HEK293 (cell line): ENCODE data around the gene CAB39L.

Source experiments
- CTCF ChIA-PET: fragments of 350-600 bp; formaldehyde crosslinking; extraction: SDS; loops from one replicate; lab custom pipeline; 2021; ENCODE audit warnings: antibody characterized with exemption; lab: Yijun Ruan, JAX
- POLR2A ChIA-PET: fragments of 300-600 bp; formaldehyde crosslinking; extraction: SDS; loops from one replicate; lab custom pipeline; 2020; ENCODE audit warnings: antibody characterized with exemption, inconsistent platforms; lab: Yijun Ruan, JAX
- H3K27ac ChIP-seq: fragments of 200-500 bp; sonication (Bioruptor generic); 2 replicates; pipeline ENCODE4 v1.5.1; 2014; ENCODE audit warnings: low read depth, low read length, control low read depth, inconsistent platforms; ENCODE audit errors: extremely low read depth
- H3K36me3 ChIP-seq, 2 experiments: fragments of 200-500 bp in 1 of 2; sonication (Bioruptor generic) in 1 of 2; 1 replicate in 1 of 2; 2 replicates in 1 of 2; pipeline ENCODE4 v1.5.1; 2014 to 2017; ENCODE audit warnings: inconsistent platforms in 2 of 2, low read length in 2 of 2; ENCODE audit not compliant: control insufficient read depth in 2 of 2, insufficient read depth in 1 of 2
- H3K4me1 ChIP-seq: fragments of 200-500 bp; sonication (Bioruptor generic); 2 replicates; pipeline ENCODE4 v1.5.1; 2014; ENCODE audit warnings: mild to moderate bottlenecking, low read length, inconsistent platforms; ENCODE audit not compliant: control insufficient read depth, insufficient read depth
- H3K4me3 ChIP-seq: 2 replicates; pipeline ENCODE4 v1.5.1; 2011; ENCODE audit warnings: low read depth, mild to moderate bottlenecking, control low read depth, low read length, moderate library complexity
- H3K9me3 ChIP-seq: fragments of 200-500 bp; sonication (Bioruptor generic); 2 replicates; pipeline ENCODE4 v1.5.1; 2014; ENCODE audit warnings: low read depth, low read length, inconsistent platforms; ENCODE audit not compliant: control insufficient read depth, insufficient read depth
- ATF2 ChIP-seq: fragments of 450-650 bp; formaldehyde crosslinking; IDR thresholded peaks from 2 replicates; pipeline ENCODE4 v1.5.1; 2016; ENCODE audit warnings: missing biosample characterization, missing genetic modification characterization, low read depth
- BCL11A ChIP-seq: fragments of 450-650 bp; formaldehyde crosslinking; IDR thresholded peaks from 2 replicates; pipeline ENCODE4 v1.5.1; 2016; ENCODE audit warnings: low read depth, missing biosample characterization, missing genetic modification characterization
- BCL6B ChIP-seq: fragments of 450-650 bp; formaldehyde crosslinking; IDR thresholded peaks from 2 replicates; pipeline ENCODE4 v1.5.1; 2017; ENCODE audit warnings: missing biosample characterization, missing genetic modification characterization
- EGR2 ChIP-seq: fragments of 450-650 bp; formaldehyde crosslinking; IDR thresholded peaks from 2 replicates; pipeline ENCODE4 v1.5.1; 2016; ENCODE audit warnings: low read depth, missing biosample characterization, missing genetic modification characterization
- PRDM1 ChIP-seq: fragments of 450-650 bp; formaldehyde crosslinking; IDR thresholded peaks from 2 replicates; pipeline ENCODE4; 2016; ENCODE audit warnings: missing biosample characterization, missing genetic modification characterization
- TCF7L2 ChIP-seq: IDR thresholded peaks from 2 replicates; pipeline ENCODE4 v1.6.1; 2011; ENCODE audit warnings: low read depth, mild to moderate bottlenecking, inconsistent platforms, low read length, moderate library complexity, borderline replicate concordance
- WT1 ChIP-seq: fragments of 450-650 bp; formaldehyde crosslinking; IDR thresholded peaks from 2 replicates; pipeline ENCODE4 v1.5.1; 2016; ENCODE audit warnings: missing biosample characterization, missing genetic modification characterization
- ZBTB8A ChIP-seq: fragments of 450-650 bp; formaldehyde crosslinking; IDR thresholded peaks from 2 replicates; pipeline ENCODE4 v1.5.1; 2016; ENCODE audit warnings: missing biosample characterization, missing genetic modification characterization
- ZFHX2 ChIP-seq: fragments of 450-650 bp; formaldehyde crosslinking; conservative IDR thresholded peaks from 2 replicates; pipeline ENCODE4 v1.5.1; 2016; ENCODE audit warnings: missing biosample characterization, missing genetic modification characterization
- ZFP69B ChIP-seq: fragments of 450-650 bp; formaldehyde crosslinking; IDR thresholded peaks from 2 replicates; pipeline ENCODE4 v1.5.1; 2016; ENCODE audit warnings: missing biosample characterization, missing genetic modification characterization
- ZNF146 ChIP-seq: fragments of 450-650 bp; formaldehyde crosslinking; IDR thresholded peaks from 2 replicates; pipeline ENCODE4 v1.5.1; 2016; ENCODE audit warnings: missing biosample characterization, missing genetic modification characterization
- ZNF391 ChIP-seq: fragments of 450-650 bp; formaldehyde crosslinking; IDR thresholded peaks from 2 replicates; pipeline ENCODE4 v1.5.1; 2016; ENCODE audit warnings: low read depth, missing biosample characterization, missing genetic modification characterization, borderline replicate concordance
- ZNF664 ChIP-seq: fragments of 450-650 bp; formaldehyde crosslinking; IDR thresholded peaks from 2 replicates; pipeline ENCODE4 v1.5.1; 2016; ENCODE audit warnings: missing biosample characterization, missing genetic modification characterization
- ZNF76 ChIP-seq: fragments of 450-650 bp; formaldehyde crosslinking; IDR thresholded peaks from 2 replicates; pipeline ENCODE4; 2016; ENCODE audit warnings: low read depth, missing biosample characterization, missing genetic modification characterization, borderline replicate concordance
- ZNF791 ChIP-seq: fragments of 450-650 bp; formaldehyde crosslinking; IDR thresholded peaks from 2 replicates; pipeline ENCODE4 v1.5.1; 2016; ENCODE audit warnings: missing biosample characterization, missing genetic modification characterization
- ZSCAN30 ChIP-seq: fragments of 450-650 bp; IDR thresholded peaks from 2 replicates; pipeline ENCODE4 v1.5.1; 2018; ENCODE audit warnings: missing biosample characterization, mild to moderate bottlenecking, missing genetic modification characterization, moderate library complexity
- TF ChIP-seq, protein P1 (sequence below): fragments of 450-650 bp; formaldehyde crosslinking; IDR thresholded peaks from 2 replicates; pipeline ENCODE4 v1.5.1; 2017; ENCODE audit warnings: missing biosample characterization, missing genetic modification characterization
- TF ChIP-seq, protein P2 (sequence below): fragments of 450-650 bp; formaldehyde crosslinking; IDR thresholded peaks from 2 replicates; pipeline ENCODE4 v1.5.1; 2016; ENCODE audit warnings: missing biosample characterization, missing genetic modification characterization

The CAB39L gene

DNA sequence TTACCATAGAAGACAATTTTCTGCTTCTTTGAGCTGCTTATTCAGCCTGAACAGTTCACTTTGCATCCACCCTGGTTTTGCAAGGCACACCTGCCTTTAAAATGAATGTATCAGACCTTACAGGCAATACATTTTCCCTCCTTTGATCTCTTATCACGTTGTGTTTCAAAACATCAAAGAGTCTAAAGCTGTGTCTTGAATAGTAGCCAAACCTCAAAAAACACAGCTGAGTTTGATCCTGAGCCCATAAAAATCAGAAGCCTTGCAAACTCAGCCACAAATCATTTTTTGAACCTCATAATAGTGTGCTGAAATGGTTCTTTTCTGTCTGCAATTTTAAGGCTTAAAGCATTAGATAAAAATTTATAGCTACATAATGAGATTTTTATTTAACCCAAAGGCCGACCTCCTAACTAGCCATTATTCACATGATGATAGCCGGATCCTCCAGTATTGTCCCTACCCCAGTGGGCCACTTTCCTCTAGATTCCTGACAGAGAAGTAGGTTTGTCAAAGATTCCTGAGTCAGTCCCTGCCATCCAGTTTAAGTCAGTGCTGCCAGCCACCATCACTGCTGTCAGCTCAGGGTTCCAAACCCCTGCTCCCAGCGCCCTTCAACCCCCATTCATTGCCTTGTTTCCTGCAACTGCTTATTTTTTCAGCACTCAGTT, 71.8 kb downstream of the CAB39L start (continued):
- TF ChIP-seq, protein P1, sequence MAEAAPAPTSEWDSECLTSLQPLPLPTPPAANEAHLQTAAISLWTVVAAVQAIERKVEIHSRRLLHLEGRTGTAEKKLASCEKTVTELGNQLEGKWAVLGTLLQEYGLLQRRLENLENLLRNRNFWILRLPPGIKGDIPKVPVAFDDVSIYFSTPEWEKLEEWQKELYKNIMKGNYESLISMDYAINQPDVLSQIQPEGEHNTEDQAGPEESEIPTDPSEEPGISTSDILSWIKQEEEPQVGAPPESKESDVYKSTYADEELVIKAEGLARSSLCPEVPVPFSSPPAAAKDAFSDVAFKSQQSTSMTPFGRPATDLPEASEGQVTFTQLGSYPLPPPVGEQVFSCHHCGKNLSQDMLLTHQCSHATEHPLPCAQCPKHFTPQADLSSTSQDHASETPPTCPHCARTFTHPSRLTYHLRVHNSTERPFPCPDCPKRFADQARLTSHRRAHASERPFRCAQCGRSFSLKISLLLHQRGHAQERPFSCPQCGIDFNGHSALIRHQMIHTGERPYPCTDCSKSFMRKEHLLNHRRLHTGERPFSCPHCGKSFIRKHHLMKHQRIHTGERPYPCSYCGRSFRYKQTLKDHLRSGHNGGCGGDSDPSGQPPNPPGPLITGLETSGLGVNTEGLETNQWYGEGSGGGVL (tag by site-specific recombination) = no peak
- 0 out of 2 replicates have a peak, but pooled peaks have one; percentile 28 for TF ChIP-seq BCL6B
- TF ChIP-seq ZBTB8A (tag by site-specific recombination) = peak; percentile 38; the same call in 1 of the 2 replicates
- TF ChIP-seq TCF7L2 = peak; percentile 47
- TF ChIP-seq ZSCAN30 (tag by site-specific recombination) = peak; percentile 8; the same call in 1 of the 2 replicates
- TF ChIP-seq ZNF391 (tag by site-specific recombination) = no peak
- TF ChIP-seq PRDM1 (tag by site-specific recombination) = no peak

DNA sequence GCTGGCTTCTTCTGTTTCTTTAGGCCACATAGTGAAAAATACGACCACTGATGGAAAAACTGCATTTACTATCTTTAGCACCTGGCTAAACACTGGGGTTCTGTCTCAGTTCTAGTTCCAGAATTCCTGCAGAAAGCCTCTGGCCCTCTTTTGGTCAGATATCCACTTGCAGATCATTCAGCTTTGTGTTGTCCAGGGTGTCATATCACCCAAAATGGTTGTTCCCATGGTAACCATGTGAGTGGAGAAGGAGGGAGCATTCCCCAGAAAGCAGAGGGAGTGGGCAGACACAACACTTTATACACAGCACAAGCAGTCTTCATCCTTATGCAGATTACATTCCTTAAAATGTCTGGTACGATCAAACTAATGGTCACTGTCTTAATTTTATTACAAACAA, 73.5 kb downstream of the CAB39L start:
- H3K36me3 ChIP-seq = no peaks in the 10 kb centered on the region
- H3K9me3 ChIP-seq = no peaks in the 10 kb centered on the region
- H3K4me1 ChIP-seq = peaks cover 12% of the 10 kb centered on the region; the same call in 1 of the 2 replicates
- H3K4me3 ChIP-seq = no peak overlapping the region
- TF ChIP-seq ATF2 (tag by site-specific recombination) = no peak
- no peak for TF ChIP-seq ZNF76 (tag by site-specific recombination)
- TF ChIP-seq BCL11A (tag by site-specific recombination) = no peak
- no peak overlapping the region for H3K27ac ChIP-seq
- POLR2A ChIA-PET = interaction anchor here (0.8 kb wide), 1 partner anchor 111 kb away, joined by 5 read pairs; no protein-coding TSS in a partner anchor
- CTCF ChIA-PET = no interaction called here

DNA sequence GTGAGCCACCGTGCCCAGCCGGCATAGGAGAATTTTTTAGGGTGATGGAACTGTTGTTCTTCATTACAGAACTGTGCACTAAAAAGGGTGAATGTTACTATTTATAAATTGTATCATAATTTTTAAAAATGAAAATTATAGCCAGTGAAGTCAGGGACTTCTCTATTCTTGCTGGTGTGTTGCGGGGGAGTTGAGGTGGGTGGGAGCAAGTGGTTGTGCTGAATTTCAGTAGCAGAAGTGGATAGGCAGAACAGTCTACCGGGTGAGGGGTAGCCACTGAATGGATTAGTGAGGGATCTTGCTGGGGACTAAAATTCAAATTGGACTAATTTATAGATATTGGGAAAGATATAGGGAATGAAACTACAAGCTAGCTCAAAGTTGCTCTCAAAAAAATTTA, 74.0 kb downstream of the CAB39L start:
- TF ChIP-seq, protein P2, sequence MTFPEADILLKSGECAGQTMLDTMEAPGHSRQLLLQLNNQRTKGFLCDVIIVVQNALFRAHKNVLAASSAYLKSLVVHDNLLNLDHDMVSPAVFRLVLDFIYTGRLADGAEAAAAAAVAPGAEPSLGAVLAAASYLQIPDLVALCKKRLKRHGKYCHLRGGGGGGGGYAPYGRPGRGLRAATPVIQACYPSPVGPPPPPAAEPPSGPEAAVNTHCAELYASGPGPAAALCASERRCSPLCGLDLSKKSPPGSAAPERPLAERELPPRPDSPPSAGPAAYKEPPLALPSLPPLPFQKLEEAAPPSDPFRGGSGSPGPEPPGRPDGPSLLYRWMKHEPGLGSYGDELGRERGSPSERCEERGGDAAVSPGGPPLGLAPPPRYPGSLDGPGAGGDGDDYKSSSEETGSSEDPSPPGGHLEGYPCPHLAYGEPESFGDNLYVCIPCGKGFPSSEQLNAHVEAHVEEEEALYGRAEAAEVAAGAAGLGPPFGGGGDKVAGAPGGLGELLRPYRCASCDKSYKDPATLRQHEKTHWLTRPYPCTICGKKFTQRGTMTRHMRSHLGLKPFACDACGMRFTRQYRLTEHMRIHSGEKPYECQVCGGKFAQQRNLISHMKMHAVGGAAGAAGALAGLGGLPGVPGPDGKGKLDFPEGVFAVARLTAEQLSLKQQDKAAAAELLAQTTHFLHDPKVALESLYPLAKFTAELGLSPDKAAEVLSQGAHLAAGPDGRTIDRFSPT = no peak
- TF ChIP-seq WT1 (tag by site-specific recombination) = no peak
- no peak for TF ChIP-seq ZFP69B
- TF ChIP-seq ZNF664 (tag by site-specific recombination) = no peak
- TF ChIP-seq ZNF146 (tag by site-specific recombination) = no peak
- 0 out of 2 replicates have a peak, but pooled peaks have one; percentile 28 for TF ChIP-seq EGR2
- peak; percentile 22 for TF ChIP-seq ZFHX2 (tag by site-specific recombination)
- TF ChIP-seq ZNF791 (tag by site-specific recombination) = no peak
- CTCF ChIA-PET = no interaction called here
- Histone ChIP-seq H3K4me3 (no peak overlapping the region), H3K27ac (no peak overlapping the region), H3K9me3 (no peaks in the 10 kb centered on the region), H3K4me1 (peaks cover 12% of the 10 kb centered on the region; the same call in 1 of the 2 replicates), H3K36me3 (no peaks in the 10 kb centered on the region)
- POLR2A ChIA-PET = no interaction called here
